ENCODE results near the gene PFDN1. TPM values are rescaled to one million over a fixed set of nuclear protein-coding genes. Genes with fewer than 3 reads are reported as not detected.
A peak's percentile ranks its signal among the peaks of the same experiment; 100 is the strongest.

PFDN1 gene
- total and polyA plus RNA-seq, 3 donors from 2014 or later = 62.4 to 185 (median 156) TPM

DNA sequence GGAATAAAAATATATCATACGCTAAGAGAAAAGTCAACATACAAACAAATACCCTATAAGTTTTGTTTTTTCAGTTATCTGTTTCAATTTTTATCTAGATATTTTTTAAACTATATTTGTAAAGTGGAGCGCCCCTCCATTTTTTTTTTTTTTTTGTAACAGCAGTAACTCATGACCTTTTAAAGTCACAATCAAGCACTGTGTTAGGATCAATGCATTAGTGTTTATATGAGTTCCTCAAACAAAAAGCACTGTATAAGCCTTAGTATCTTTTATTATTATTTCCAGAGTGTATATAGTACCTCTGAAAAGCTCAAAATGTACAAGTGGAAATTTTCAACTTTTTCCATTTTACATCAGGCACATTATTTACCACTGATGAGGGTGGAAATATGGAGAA, 20.6 kb downstream of the PFDN1 start:
- DNase-seq = no peak
- Histone ChIP-seq H3K4me3 (no peak overlapping the region), H3K4me1 (no peaks in the 10 kb centered on the region), H3K36me3 (ENCODE audit: low read depth, missing control alignments) (no peaks in the 10 kb centered on the region), H3K9me3 (no peaks in the 10 kb centered on the region), H3K27me3 (no peaks in the 10 kb centered on the region), H3K27ac (peak overlapping the region in 1 of 2 donors; percentile 38)
- WGBS, 2 donors = 88 to 89% methylated on average over 2 of the region's 2 CpGs
- intact Hi-C loops (cut with DNase I; ENCODE audit: low total_unique reads) = no loop called here
- TF ChIP-seq, protein P1, sequence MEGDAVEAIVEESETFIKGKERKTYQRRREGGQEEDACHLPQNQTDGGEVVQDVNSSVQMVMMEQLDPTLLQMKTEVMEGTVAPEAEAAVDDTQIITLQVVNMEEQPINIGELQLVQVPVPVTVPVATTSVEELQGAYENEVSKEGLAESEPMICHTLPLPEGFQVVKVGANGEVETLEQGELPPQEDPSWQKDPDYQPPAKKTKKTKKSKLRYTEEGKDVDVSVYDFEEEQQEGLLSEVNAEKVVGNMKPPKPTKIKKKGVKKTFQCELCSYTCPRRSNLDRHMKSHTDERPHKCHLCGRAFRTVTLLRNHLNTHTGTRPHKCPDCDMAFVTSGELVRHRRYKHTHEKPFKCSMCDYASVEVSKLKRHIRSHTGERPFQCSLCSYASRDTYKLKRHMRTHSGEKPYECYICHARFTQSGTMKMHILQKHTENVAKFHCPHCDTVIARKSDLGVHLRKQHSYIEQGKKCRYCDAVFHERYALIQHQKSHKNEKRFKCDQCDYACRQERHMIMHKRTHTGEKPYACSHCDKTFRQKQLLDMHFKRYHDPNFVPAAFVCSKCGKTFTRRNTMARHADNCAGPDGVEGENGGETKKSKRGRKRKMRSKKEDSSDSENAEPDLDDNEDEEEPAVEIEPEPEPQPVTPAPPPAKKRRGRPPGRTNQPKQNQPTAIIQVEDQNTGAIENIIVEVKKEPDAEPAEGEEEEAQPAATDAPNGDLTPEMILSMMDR (IDR thresholded peaks at IDR 0.05) = no peak
- no peak for TF ChIP-seq POLR2A (IDR thresholded peaks at IDR 0.05)

DNA sequence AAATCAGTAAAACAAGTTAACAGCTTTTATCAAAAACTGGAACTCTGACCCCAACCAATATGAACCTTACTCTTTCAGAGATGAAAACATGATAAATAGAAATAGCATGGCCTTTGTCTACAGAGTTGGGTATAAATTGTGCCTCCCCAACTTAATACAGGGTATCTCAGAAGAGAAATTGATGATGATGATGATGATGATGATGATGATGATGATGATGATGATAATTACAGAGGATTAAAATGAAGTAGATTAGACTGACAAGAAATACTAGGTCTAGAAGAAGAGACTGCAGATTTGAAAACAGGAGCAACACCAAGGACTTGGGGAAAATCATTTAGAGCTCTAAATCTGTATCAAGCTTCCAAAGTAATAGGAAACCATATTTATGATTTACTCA, 27.1 kb downstream of the PFDN1 start:
- no peak for DNase-seq
- TF ChIP-seq POLR2A (IDR thresholded peaks at IDR 0.05) = no peak
- TF ChIP-seq, protein P1 (IDR thresholded peaks at IDR 0.05) = no peak
- no peak overlapping the region for H3K4me3 ChIP-seq
- H3K36me3 ChIP-seq (ENCODE audit: low read depth, missing control alignments) = no peaks in the 10 kb centered on the region
- H3K4me1 ChIP-seq = no peaks in the 10 kb centered on the region
- no peak overlapping the region for H3K27ac ChIP-seq
- H3K27me3 ChIP-seq = no peaks in the 10 kb centered on the region
- no peaks in the 10 kb centered on the region for H3K9me3 ChIP-seq
- intact Hi-C loops (cut with DNase I; ENCODE audit: low total_unique reads) = no loop called here

DNA sequence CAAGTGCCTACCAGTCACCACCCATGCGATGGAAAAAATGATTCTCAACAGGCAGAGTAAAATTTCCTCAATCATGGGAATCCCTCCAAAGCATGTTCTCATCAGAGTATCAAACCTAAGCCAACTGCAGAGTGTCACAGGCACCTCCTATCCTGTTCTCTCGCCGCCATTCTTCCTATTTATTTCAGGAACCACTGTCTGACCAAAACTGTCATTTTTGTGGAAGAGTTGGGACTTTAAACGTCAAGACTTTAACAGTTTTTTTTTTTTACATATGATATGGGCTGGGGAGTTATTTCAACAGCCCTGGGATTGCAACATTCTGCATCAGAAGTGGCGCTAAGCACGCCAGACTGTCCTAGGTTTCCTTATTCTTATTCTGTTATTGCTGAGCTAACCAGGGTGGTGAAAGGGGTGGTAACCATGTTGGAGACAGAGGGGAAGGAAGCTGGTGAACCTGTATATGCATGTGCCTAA, 29.5 kb downstream of the PFDN1 start:
- Histone ChIP-seq H3K9me3 (no peaks in the 10 kb centered on the region), H3K27ac (no peak overlapping the region), H3K36me3 (ENCODE audit: low read depth, missing control alignments) (no peaks in the 10 kb centered on the region), H3K27me3 (no peaks in the 10 kb centered on the region), H3K4me3 (no peak overlapping the region), H3K4me1 (no peaks in the 10 kb centered on the region)
- no peak for DNase-seq
- intact Hi-C loops (cut with DNase I; ENCODE audit: low total_unique reads) = no loop called here
- no peak for TF ChIP-seq POLR2A (IDR thresholded peaks at IDR 0.05)
- TF ChIP-seq, protein P1 (IDR thresholded peaks at IDR 0.05) = no peak
- 75 to 80% methylated on average over 6 of the region's 6 CpGs for WGBS, 2 donors

DNA sequence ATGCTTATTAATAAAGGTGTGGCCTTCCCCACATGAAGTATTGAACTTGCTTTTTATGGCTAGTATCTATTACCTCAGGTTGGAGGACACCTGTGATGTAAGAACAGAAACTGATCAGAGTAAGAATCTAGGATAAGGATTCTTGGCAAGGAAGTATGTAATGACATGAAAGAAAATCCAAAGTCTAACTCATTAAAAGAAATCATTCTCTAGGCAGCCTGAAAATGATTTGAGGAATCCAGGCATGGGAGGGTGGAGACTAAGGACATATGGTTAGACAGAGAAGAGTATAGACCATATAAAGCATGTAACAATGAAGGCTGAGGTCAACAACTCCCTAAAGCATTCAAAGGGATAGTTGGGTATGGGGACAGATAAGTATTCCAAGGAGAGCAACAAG, 32.9 kb downstream of the PFDN1 start:
- Histone ChIP-seq H3K36me3 (ENCODE audit: low read depth, missing control alignments) (no peaks in the 10 kb centered on the region), H3K4me1 (no peaks in the 10 kb centered on the region), H3K9me3 (no peaks in the 10 kb centered on the region), H3K27me3 (no peaks in the 10 kb centered on the region), H3K27ac (no peak overlapping the region), H3K4me3 (no peak overlapping the region)
- DNase-seq = no peak
- intact Hi-C loops (cut with DNase I; ENCODE audit: low total_unique reads) = no loop called here
- no peak for TF ChIP-seq POLR2A (IDR thresholded peaks at IDR 0.05)
- TF ChIP-seq, protein P1 (IDR thresholded peaks at IDR 0.05) = no peak

DNA sequence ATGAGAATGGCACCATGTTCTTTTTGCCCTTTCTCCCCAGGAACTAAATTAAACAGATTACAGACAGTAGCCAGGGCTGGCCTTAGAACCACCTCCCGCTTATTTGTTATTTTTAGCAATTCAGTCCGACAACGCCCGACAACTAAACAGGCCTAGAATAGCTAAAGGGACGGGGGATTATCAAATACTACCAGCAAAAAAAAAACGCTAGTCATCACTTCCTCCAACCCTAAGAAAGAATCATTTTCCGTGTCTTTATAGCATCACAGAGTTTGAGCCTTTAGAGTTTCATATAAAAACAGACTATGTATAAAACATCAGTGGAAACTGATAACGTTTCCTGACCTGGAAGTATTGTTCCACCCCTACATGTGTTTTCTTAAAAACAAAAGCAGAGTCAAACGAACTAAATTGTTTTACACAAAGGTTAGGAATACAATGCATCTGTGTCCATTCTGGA, 35.3 kb downstream of the PFDN1 start:
- no peaks in the 10 kb centered on the region for H3K27me3 ChIP-seq
- H3K4me1 ChIP-seq = no peaks in the 10 kb centered on the region
- DNase-seq = no peak
- H3K9me3 ChIP-seq = no peaks in the 10 kb centered on the region
- H3K27ac ChIP-seq = no peak overlapping the region
- intact Hi-C loops (cut with DNase I; ENCODE audit: low total_unique reads) = no loop called here
- no peak for TF ChIP-seq POLR2A (IDR thresholded peaks at IDR 0.05)
- TF ChIP-seq, protein P1 (IDR thresholded peaks at IDR 0.05) = no peak
- WGBS, 2 donors = 51% methylated on average over 9 of the region's 9 CpGs
- H3K36me3 ChIP-seq (ENCODE audit: low read depth, missing control alignments) = no peaks in the 10 kb centered on the region
- no peak overlapping the region for H3K4me3 ChIP-seq

Measured in testis (tissue), 3 donors.